Stimulated activated CD8-positive, alpha-beta memory T cell treated with anti-CD3 and anti-CD28 coated beads, Interleukin-4, amount 100 ng/mL, for 48 hours (primary cell): ENCODE data around the gene C1QTNF9B.
"Not testable (repeated sequence)": the region's sequence is repeated elsewhere in the genome, so short reads cannot be mapped to it uniquely, and the experiment has no call there.

Experiments
- DNase-seq: peaks from one replicate; pipeline ENCODE4 v3.0.0-alpha.2; 2020

Gene C1QTNF9B

GRCh38 chr13:23889615-23890607, 7.4 kb downstream of the C1QTNF9B start:
- no peak for DNase-seq

- peak; percentile 95 for DNase-seq
Measured at GRCh38 chr13:23888658-23889614, 8.4 kb downstream of the C1QTNF9B start, which contains the start of gene MIPEP. Gene MIPEP, minus strand, starts transcription at chr13:23889400. Its CDS starts 80 bp downstream, at chr13:23889320.

- not testable (repeated sequence) for DNase-seq
Measured at GRCh38 chr13:23884361-23884760, 12.9 kb downstream of the C1QTNF9B start.

- DNase-seq = no peak
Measured at GRCh38 chr13:23883255-23883654, 14.0 kb downstream of the C1QTNF9B start.

- not testable (repeated sequence) for DNase-seq
Measured at GRCh38 chr13:23881402-23881800, 15.9 kb downstream of the C1QTNF9B start.

- DNase-seq = not testable (repeated sequence)
Measured at GRCh38 chr13:23880493-23881401, 16.6 kb downstream of the C1QTNF9B start.

GRCh38 chr13:23877286-23877685, 20.0 kb downstream of the C1QTNF9B start:
- DNase-seq = no peak

GRCh38 chr13:23876265-23876664, 21.0 kb downstream of the C1QTNF9B start:
- DNase-seq = no peak

GRCh38 chr13:23871616-23872220, 25.6 kb downstream of the C1QTNF9B start:
- no peak for DNase-seq

GRCh38 chr13:23870356-23871140, 26.8 kb downstream of the C1QTNF9B start:
- DNase-seq = no peak

- no peak for DNase-seq
Measured at GRCh38 chr13:23868521-23868920, 28.8 kb downstream of the C1QTNF9B start.

GRCh38 chr13:23867027-23867491, 30.2 kb downstream of the C1QTNF9B start:
- no peak for DNase-seq

- no peak for DNase-seq
Measured at GRCh38 chr13:23866420-23867026, 30.8 kb downstream of the C1QTNF9B start.

GRCh38 chr13:23865906-23866305, 31.4 kb downstream of the C1QTNF9B start:
- DNase-seq = no peak

- no peak for DNase-seq
Measured at GRCh38 chr13:23865026-23865425, 32.3 kb downstream of the C1QTNF9B start.

GRCh38 chr13:23861310-23861709, 36.0 kb downstream of the C1QTNF9B start:
- DNase-seq = no peak

GRCh38 chr13:23859904-23860303, 37.4 kb downstream of the C1QTNF9B start:
- no peak for DNase-seq

GRCh38 chr13:23859455-23859854, 37.8 kb downstream of the C1QTNF9B start:
- DNase-seq = no peak

- no peak for DNase-seq
Measured at GRCh38 chr13:23858546-23858945, 38.8 kb downstream of the C1QTNF9B start.
